Activated CD8-positive, alpha-beta T cell treated with anti-CD3 and anti-CD28 coated beads for 36 hours (primary cell): Measurements from ENCODE around the gene SNX19. TPM values are rescaled to one million over a fixed set of nuclear protein-coding genes. Genes with fewer than 3 reads are reported as not detected.

ENCODE experiments used
- ATAC-seq: fragments of 200-7000 bp; cut with Tn5 transposase; one replicate; pipeline ENCODE4 v1.10.0; 2021; ENCODE audit warnings: mild to moderate bottlenecking, moderate library complexity
- CTCF ChIA-PET: fragments of 350-600 bp; sonication (Branson Sonifier 250); formaldehyde crosslinking; loops from one replicate; lab custom pipeline; 2021; ENCODE audit warnings: antibody characterized with exemption; lab: Charles Lee
- POLR2A ChIA-PET: fragments of 350-600 bp; sonication (Branson Sonifier 250); formaldehyde crosslinking; loops from one replicate; lab custom pipeline; 2021; ENCODE audit warnings: antibody characterized with exemption; lab: Charles Lee
- DNase-seq: peaks from one replicate; pipeline ENCODE4 v3.0.0-alpha.2; 2020
- H3K27ac Mint-ChIP-seq: one replicate; pipeline ENCODE4 v1.8.0; 2021; ENCODE audit warnings: mild to moderate bottlenecking, mixed read lengths
- H3K27me3 Mint-ChIP-seq: one replicate; pipeline ENCODE4 v1.8.0; 2021; ENCODE audit warnings: mixed read lengths
- H3K36me3 Mint-ChIP-seq: one replicate; pipeline ENCODE4 v1.8.0; 2021; ENCODE audit warnings: low read depth, mixed read lengths
- H3K4me1 Mint-ChIP-seq: one replicate; pipeline ENCODE4 v1.8.0; 2021; ENCODE audit warnings: low read depth, mixed read lengths
- H3K4me3 Mint-ChIP-seq: one replicate; pipeline ENCODE4 v1.8.0; 2021; ENCODE audit warnings: mild to moderate bottlenecking, moderate library complexity, mixed read lengths
- H3K9me3 Mint-ChIP-seq: one replicate; pipeline ENCODE4 v1.8.0; 2021; ENCODE audit warnings: mixed read lengths
- intact Hi-C: fragments of 100-400 bp; cut with micrococcal nuclease; formaldehyde crosslinking; loops from one replicate; pipeline ENCODE4 v1.10.0; 2022
- total RNA-seq, 2 experiments: library from RNA; stranded (reverse); gene quantifications; one replicate each; pipeline ENCODE4 v1.2.3, GENCODE V29; 2021
- TF ChIP-seq, protein P1 (sequence below): fragments of 200-600 bp; IDR thresholded peaks from one replicate; pipeline ENCODE4 v1.8.0; 2022; ENCODE audit warnings: antibody characterized with exemption, mild to moderate bottlenecking

The SNX19 gene, protein sequence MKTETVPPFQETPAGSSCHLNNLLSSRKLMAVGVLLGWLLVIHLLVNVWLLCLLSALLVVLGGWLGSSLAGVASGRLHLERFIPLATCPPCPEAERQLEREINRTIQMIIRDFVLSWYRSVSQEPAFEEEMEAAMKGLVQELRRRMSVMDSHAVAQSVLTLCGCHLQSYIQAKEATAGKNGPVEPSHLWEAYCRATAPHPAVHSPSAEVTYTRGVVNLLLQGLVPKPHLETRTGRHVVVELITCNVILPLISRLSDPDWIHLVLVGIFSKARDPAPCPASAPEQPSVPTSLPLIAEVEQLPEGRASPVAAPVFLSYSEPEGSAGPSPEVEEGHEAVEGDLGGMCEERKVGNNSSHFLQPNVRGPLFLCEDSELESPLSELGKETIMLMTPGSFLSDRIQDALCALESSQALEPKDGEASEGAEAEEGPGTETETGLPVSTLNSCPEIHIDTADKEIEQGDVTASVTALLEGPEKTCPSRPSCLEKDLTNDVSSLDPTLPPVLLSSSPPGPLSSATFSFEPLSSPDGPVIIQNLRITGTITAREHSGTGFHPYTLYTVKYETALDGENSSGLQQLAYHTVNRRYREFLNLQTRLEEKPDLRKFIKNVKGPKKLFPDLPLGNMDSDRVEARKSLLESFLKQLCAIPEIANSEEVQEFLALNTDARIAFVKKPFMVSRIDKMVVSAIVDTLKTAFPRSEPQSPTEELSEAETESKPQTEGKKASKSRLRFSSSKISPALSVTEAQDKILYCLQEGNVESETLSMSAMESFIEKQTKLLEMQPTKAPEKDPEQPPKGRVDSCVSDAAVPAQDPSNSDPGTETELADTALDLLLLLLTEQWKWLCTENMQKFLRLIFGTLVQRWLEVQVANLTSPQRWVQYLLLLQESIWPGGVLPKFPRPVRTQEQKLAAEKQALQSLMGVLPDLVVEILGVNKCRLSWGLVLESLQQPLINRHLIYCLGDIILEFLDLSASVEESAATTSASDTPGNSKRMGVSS
- total RNA-seq = 10 to 100 TPM; 20.9 to 22.7 TPM

DNA sequence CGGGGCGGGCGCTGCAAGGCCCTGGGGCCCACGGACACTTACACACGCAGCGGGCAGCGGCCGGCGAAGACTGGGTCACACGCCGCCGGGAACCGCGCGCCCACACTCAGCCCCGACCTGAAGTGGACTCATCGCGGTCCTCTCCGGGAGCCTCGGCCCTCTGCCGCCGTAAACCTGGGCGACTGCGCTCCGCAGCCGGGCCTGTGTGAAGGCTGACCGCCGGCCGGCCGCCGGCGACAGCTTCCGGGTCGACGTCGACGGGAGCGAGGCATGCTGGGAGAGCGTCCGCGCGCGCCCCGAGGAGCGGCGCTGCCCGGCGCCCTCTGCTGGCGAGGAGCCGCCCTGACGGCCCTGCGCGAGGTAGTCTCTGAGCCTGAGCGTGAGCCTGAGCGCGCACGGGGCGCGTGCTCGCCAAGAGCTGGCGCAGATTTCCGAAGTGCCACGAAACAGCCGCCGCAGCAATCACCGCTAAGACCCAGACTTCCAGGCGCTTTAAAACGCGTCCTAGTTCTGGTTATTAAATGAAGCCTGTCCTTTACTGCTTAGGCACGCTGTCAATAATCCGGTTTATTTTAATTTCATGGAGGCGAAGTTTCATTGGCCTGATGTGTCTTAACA is at the start of gene SNX19:
Gene SNX19, minus strand, starts transcription at position 242 of the 618 bp plus-strand sequence. CDS start 540 bp downstream, outside the sequence.
- H3K27me3 Mint-ChIP-seq = no peaks in the 10 kb centered on the region
- intact Hi-C loops = no loop called here
- TF ChIP-seq, protein P1, sequence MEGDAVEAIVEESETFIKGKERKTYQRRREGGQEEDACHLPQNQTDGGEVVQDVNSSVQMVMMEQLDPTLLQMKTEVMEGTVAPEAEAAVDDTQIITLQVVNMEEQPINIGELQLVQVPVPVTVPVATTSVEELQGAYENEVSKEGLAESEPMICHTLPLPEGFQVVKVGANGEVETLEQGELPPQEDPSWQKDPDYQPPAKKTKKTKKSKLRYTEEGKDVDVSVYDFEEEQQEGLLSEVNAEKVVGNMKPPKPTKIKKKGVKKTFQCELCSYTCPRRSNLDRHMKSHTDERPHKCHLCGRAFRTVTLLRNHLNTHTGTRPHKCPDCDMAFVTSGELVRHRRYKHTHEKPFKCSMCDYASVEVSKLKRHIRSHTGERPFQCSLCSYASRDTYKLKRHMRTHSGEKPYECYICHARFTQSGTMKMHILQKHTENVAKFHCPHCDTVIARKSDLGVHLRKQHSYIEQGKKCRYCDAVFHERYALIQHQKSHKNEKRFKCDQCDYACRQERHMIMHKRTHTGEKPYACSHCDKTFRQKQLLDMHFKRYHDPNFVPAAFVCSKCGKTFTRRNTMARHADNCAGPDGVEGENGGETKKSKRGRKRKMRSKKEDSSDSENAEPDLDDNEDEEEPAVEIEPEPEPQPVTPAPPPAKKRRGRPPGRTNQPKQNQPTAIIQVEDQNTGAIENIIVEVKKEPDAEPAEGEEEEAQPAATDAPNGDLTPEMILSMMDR = peak; percentile 84
- peak; percentile 100 for ATAC-seq
- DNase-seq = peak; percentile 89
- peak within 1 kb of the TSS; percentile 77 for H3K4me3 Mint-ChIP-seq
- H3K36me3 Mint-ChIP-seq = peaks cover 42% of the 10 kb centered on the region
- CTCF ChIA-PET = interaction anchor here (0.6 to 4.0 kb wide), 17 partner anchors 9 to 758 kb away, joined by 3 to 34 read pairs (median 4); no protein-coding TSS in a partner anchor
- POLR2A ChIA-PET = no interaction called here
- H3K9me3 Mint-ChIP-seq = peaks cover 20% of the 10 kb centered on the region
- H3K27ac Mint-ChIP-seq = peak within 1 kb of the TSS; percentile 73
- peaks cover 28% of the 10 kb centered on the region for H3K4me1 Mint-ChIP-seq

DNA sequence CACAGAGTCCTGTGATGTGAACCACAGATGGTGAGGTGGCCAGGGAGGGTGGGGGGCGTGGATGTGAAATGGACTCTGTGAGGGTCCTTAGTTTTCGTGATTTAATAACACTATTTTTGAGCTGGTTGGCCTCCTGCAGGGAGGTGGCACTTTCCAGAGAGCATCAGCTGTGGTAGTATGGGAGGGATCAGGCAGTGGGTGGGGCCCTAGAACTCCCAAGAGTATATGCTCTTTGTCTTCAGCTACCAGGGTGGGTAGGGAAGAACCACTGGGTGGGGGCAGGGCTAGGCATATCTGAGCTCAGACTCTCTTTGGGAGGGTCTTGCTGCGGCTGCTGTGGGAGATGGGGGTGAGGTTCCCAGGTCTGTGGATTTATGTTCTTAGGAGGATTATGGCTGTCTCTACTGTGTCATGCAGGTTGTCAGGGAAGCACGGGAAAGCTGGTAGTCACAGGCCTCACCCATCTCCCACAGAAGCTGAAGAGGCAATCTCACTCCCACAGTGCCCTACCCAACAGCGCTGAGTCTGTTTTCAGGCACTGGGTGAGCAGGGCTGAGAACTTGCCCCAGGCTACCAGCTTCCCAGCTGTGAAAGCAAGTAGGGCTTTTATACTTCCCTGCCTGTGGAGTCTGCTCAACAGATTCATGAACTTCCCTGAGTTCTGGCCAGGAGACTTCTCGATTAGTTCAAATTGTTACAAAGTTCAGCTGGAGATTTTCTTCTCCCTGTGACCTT is 47.9 kb upstream of the SNX19 start:
- TF ChIP-seq, protein P1 = no peak
- CTCF ChIA-PET = no interaction called here
- POLR2A ChIA-PET = no interaction called here

DNA sequence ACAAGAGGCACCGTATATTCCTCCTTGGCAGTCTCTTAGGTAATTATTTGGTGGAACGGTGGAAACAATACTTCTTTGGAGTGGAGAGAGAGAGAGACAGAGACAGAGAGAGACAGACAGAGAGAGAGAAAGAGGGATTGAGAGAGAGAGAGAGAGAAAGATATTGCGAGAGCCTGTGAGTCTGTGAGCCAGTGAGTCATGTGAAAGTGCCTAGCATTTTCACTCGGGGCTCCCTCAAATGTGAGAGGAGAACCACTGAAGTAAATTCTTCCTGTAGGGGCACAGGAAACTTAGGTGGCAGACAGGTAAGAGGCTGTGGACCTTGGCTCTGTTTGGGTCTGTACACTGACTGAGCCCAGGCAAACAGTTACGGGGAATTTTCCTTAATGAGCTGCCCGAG is 31.6 kb upstream of the SNX19 start:
- Mint-ChIP-seq H3K4me1 (peaks cover 6% of the 10 kb centered on the region), H3K27me3 (peaks cover 6% of the 10 kb centered on the region), H3K36me3 (no peaks in the 10 kb centered on the region), H3K27ac (no peak overlapping the region), H3K4me3 (no peak overlapping the region), H3K9me3 (no peaks in the 10 kb centered on the region)
- TF ChIP-seq, protein P1 = no peak
- intact Hi-C loops = no loop called here
- ChIA-PET POLR2A (no interaction called here), CTCF (no interaction called here)
- ATAC-seq = no peak
- DNase-seq = no peak

More for the DNA sequence above, 47.9 kb upstream of the SNX19 start:
- Mint-ChIP-seq H3K27me3 (peaks cover 7% of the 10 kb centered on the region), H3K4me1 (no peaks in the 10 kb centered on the region), H3K9me3 (no peaks in the 10 kb centered on the region), H3K36me3 (no peaks in the 10 kb centered on the region), H3K27ac (no peak overlapping the region), H3K4me3 (no peak overlapping the region)
- ATAC-seq (no peak), DNase-seq (no peak)
- intact Hi-C loops = no loop called here

DNA sequence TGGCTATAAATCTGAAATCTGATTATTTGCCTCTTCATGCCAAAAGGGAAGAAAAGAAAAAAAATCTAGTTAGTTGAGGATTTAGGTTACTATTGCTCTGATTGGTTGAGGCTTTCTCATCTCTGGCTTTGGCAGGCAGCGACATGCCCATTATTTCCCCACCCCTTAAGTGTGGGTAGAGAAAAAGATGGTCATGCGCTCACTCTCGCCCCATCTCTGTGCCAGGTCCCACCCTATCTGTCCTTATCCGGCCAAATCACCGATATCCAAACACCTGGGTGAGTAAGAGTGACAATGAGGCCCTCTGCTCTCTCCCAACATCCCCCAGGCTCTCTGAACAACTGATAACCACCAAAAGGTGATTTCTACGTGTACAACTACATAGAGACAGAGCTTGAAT is 31.2 kb upstream of the SNX19 start:
- TF ChIP-seq, protein P1 = no peak
- no peak for ATAC-seq
- no peaks in the 10 kb centered on the region for H3K9me3 Mint-ChIP-seq
- peaks cover 6% of the 10 kb centered on the region for H3K4me1 Mint-ChIP-seq
- no peaks in the 10 kb centered on the region for H3K36me3 Mint-ChIP-seq
- no peak overlapping the region for H3K27ac Mint-ChIP-seq
- ChIA-PET POLR2A (no interaction called here), CTCF (no interaction called here)
- peaks cover 6% of the 10 kb centered on the region for H3K27me3 Mint-ChIP-seq
- no peak overlapping the region for H3K4me3 Mint-ChIP-seq
- intact Hi-C loops = no loop called here
- DNase-seq = no peak
